Measurements from ENCODE around the gene DLG1. TPM values are rescaled to one million over a fixed set of nuclear protein-coding genes. Genes with fewer than 3 reads are reported as not detected.
"Not testable (repeated sequence)": the region's sequence is repeated elsewhere in the genome, so short reads cannot be mapped to it uniquely, and the experiment has no call there.

DLG1 gene
- polyA plus RNA-seq, 1 donor = 39.6 TPM

GRCh38 chr3:197286678-197287077 is 11.7 kb downstream of the DLG1 start:
- no peak for DNase-seq

GRCh38 chr3:197285557-197285956 is 12.9 kb downstream of the DLG1 start:
- no peak for DNase-seq

GRCh38 chr3:197283045-197283444 is 15.4 kb downstream of the DLG1 start:
- no peak for DNase-seq

- DNase-seq = no peak
These were observed 16.6 kb downstream of the DLG1 start for GRCh38 chr3:197281849-197282248.

- DNase-seq = no peak
These were observed 18.3 kb downstream of the DLG1 start for GRCh38 chr3:197280156-197280555.

- no peak for DNase-seq
These were observed 19.5 kb downstream of the DLG1 start for GRCh38 chr3:197278933-197279332.

- DNase-seq = not testable (repeated sequence)
These were observed 21.6 kb downstream of the DLG1 start for GRCh38 chr3:197276808-197277207.

GRCh38 chr3:197270558-197271317 is 27.7 kb downstream of the DLG1 start:
- DNase-seq = no peak

- DNase-seq = no peak
These were observed 29.4 kb downstream of the DLG1 start for GRCh38 chr3:197269024-197269423.

- DNase-seq = peak; percentile 25
These were observed 30.1 kb downstream of the DLG1 start for GRCh38 chr3:197268294-197268693.

- no peak for DNase-seq
These were observed 32.1 kb downstream of the DLG1 start for GRCh38 chr3:197266331-197266730.

- no peak for DNase-seq
These were observed 35.7 kb downstream of the DLG1 start for GRCh38 chr3:197262709-197263108.

- DNase-seq = no peak
These were observed 37.3 kb downstream of the DLG1 start for GRCh38 chr3:197261164-197261509.

- no peak for DNase-seq
These were observed 37.8 kb downstream of the DLG1 start for GRCh38 chr3:197260491-197261163.

- DNase-seq = no peak
These were observed 39.3 kb downstream of the DLG1 start for GRCh38 chr3:197259096-197259495.

- DNase-seq = no peak
These were observed 40.1 kb downstream of the DLG1 start for GRCh38 chr3:197258168-197258755.

GRCh38 chr3:197257711-197258110 is 40.7 kb downstream of the DLG1 start:
- no peak for DNase-seq

- peak; percentile 52 for DNase-seq
These were observed 41.5 kb downstream of the DLG1 start for GRCh38 chr3:197256836-197257444.

GRCh38 chr3:197256104-197256503 is 42.3 kb downstream of the DLG1 start:
- no peak for DNase-seq

- no peak for DNase-seq
These were observed 45.0 kb downstream of the DLG1 start for GRCh38 chr3:197253238-197253947.

- no peak for DNase-seq
These were observed 48.9 kb downstream of the DLG1 start for GRCh38 chr3:197249542-197249941.

- no peak for DNase-seq
These were observed 50.1 kb downstream of the DLG1 start for GRCh38 chr3:197248341-197248740.

- no peak for DNase-seq
These were observed 53.7 kb downstream of the DLG1 start for GRCh38 chr3:197244751-197245150.

All from hindlimb muscle (tissue), 1 donor.